ENCODE data around the gene HDDC2. TPM values are rescaled to one million over a fixed set of nuclear protein-coding genes. Genes with fewer than 3 reads are reported as not detected.
"Not testable (repeated sequence)": the region's sequence is repeated elsewhere in the genome, so short reads cannot be mapped to it uniquely, and the experiment has no call there.

HDDC2 gene
- total RNA-seq, 1 experiment from 2014 or later, result 194 TPM

GRCh38 chr6:125296471-125296870 is 5.3 kb downstream of the HDDC2 start:
- Histone ChIP-seq H3K9me3 (replicated peaks) (no peaks in the 10 kb centered on the region), H3K27ac (no peak overlapping the region), H3K4me3 (no peak overlapping the region), H3K4me1 (replicated peaks) (peaks cover 22% of the 10 kb centered on the region), H3K27me3 (replicated peaks) (no peaks in the 10 kb centered on the region), H3K36me3 (peaks cover 80% of the 10 kb centered on the region)
- DNase-seq (ENCODE audit: low read depth in 1 of 2, low spot score in 2 of 2), result no peak

- Histone ChIP-seq H3K27me3 (replicated peaks) (no peaks in the 10 kb centered on the region), H3K9me3 (replicated peaks) (no peaks in the 10 kb centered on the region), H3K4me1 (replicated peaks) (peaks cover 14% of the 10 kb centered on the region), H3K36me3 (peaks cover 89% of the 10 kb centered on the region), H3K4me3 (no peak overlapping the region), H3K27ac (no peak overlapping the region)
- no peak for DNase-seq (ENCODE audit: low read depth in 1 of 2, low spot score in 2 of 2)
These were observed 6.8 kb downstream of the HDDC2 start for GRCh38 chr6:125294925-125295324.

- peak in 1 of 2 experiments; percentile 28 for DNase-seq (ENCODE audit: low read depth in 1 of 2, low spot score in 2 of 2)
- H3K27ac ChIP-seq, result no peak overlapping the region
- peaks cover 14% of the 10 kb centered on the region for H3K4me1 ChIP-seq (replicated peaks)
- no peaks in the 10 kb centered on the region for H3K27me3 ChIP-seq (replicated peaks)
- H3K9me3 ChIP-seq (replicated peaks), result no peaks in the 10 kb centered on the region
- H3K4me3 ChIP-seq, result no peak overlapping the region
- peaks cover 84% of the 10 kb centered on the region for H3K36me3 ChIP-seq
These were observed 7.7 kb downstream of the HDDC2 start for GRCh38 chr6:125294036-125294435.

GRCh38 chr6:125293587-125293986 is 8.2 kb downstream of the HDDC2 start:
- Histone ChIP-seq H3K4me1 (replicated peaks) (peaks cover 14% of the 10 kb centered on the region), H3K9me3 (replicated peaks) (no peaks in the 10 kb centered on the region), H3K36me3 (peaks cover 80% of the 10 kb centered on the region), H3K27me3 (replicated peaks) (no peaks in the 10 kb centered on the region), H3K27ac (no peak overlapping the region), H3K4me3 (no peak overlapping the region)
- no peak for DNase-seq (ENCODE audit: low read depth in 1 of 2, low spot score in 2 of 2)

- DNase-seq (ENCODE audit: low read depth in 1 of 2, low spot score in 2 of 2), result no peak
- Histone ChIP-seq H3K27me3 (replicated peaks) (no peaks in the 10 kb centered on the region), H3K27ac (no peak overlapping the region), H3K4me1 (replicated peaks) (no peaks in the 10 kb centered on the region), H3K4me3 (no peak overlapping the region), H3K9me3 (replicated peaks) (no peaks in the 10 kb centered on the region), H3K36me3 (peaks cover 71% of the 10 kb centered on the region)
These were observed 14.0 kb downstream of the HDDC2 start for GRCh38 chr6:125287718-125288117.

GRCh38 chr6:125285936-125286335 is 15.8 kb downstream of the HDDC2 start:
- DNase-seq (ENCODE audit: low read depth in 1 of 2, low spot score in 2 of 2), result no peak
- Histone ChIP-seq H3K27ac (no peak overlapping the region), H3K9me3 (replicated peaks) (no peaks in the 10 kb centered on the region; the same call in 1 of the 2 replicates), H3K4me3 (no peak overlapping the region), H3K4me1 (replicated peaks) (no peaks in the 10 kb centered on the region), H3K36me3 (peaks cover 67% of the 10 kb centered on the region), H3K27me3 (replicated peaks) (no peaks in the 10 kb centered on the region)

- no peak overlapping the region for H3K27ac ChIP-seq
- no peak for DNase-seq (ENCODE audit: low read depth in 1 of 2, low spot score in 2 of 2)
- H3K4me3 ChIP-seq, result no peak overlapping the region
- no peaks in the 10 kb centered on the region; the same call in 1 of the 2 replicates for H3K9me3 ChIP-seq (replicated peaks)
- H3K4me1 ChIP-seq (replicated peaks), result no peaks in the 10 kb centered on the region
- H3K36me3 ChIP-seq, result peaks cover 67% of the 10 kb centered on the region
- H3K27me3 ChIP-seq (replicated peaks), result no peaks in the 10 kb centered on the region
These were observed 16.4 kb downstream of the HDDC2 start for GRCh38 chr6:125285353-125285752.

GRCh38 chr6:125282470-125282869 is 19.3 kb downstream of the HDDC2 start:
- H3K27me3 ChIP-seq (replicated peaks); H3K27ac ChIP-seq; H3K9me3 ChIP-seq (replicated peaks); DNase-seq (ENCODE audit: low read depth in 1 of 2, low spot score in 2 of 2); H3K4me1 ChIP-seq (replicated peaks); H3K4me3 ChIP-seq: not testable (repeated sequence)
- peaks cover 54% of the 10 kb centered on the region for H3K36me3 ChIP-seq

GRCh38 chr6:125280370-125281035 is 21.3 kb downstream of the HDDC2 start:
- not testable (repeated sequence) for DNase-seq (ENCODE audit: low read depth in 1 of 2, low spot score in 2 of 2); H3K4me3 ChIP-seq; H3K4me1 ChIP-seq (replicated peaks); H3K27me3 ChIP-seq (replicated peaks); H3K27ac ChIP-seq; H3K9me3 ChIP-seq (replicated peaks)
- H3K36me3 ChIP-seq, result peaks cover 48% of the 10 kb centered on the region

GRCh38 chr6:125279961-125280360 is 21.8 kb downstream of the HDDC2 start:
- H3K4me1 ChIP-seq (replicated peaks), result peaks cover 4% of the 10 kb centered on the region; the same call in 1 of the 2 replicates
- H3K9me3 ChIP-seq (replicated peaks), result no peaks in the 10 kb centered on the region; the same call in 1 of the 2 replicates
- no peak overlapping the region for H3K27ac ChIP-seq
- no peak for DNase-seq (ENCODE audit: low read depth in 1 of 2, low spot score in 2 of 2)
- H3K27me3 ChIP-seq (replicated peaks), result no peaks in the 10 kb centered on the region
- H3K4me3 ChIP-seq, result no peak overlapping the region
- peaks cover 49% of the 10 kb centered on the region for H3K36me3 ChIP-seq

- Histone ChIP-seq H3K4me1 (replicated peaks) (peaks cover 10% of the 10 kb centered on the region), H3K27ac (no peak overlapping the region), H3K4me3 (no peak overlapping the region), H3K27me3 (replicated peaks) (no peaks in the 10 kb centered on the region), H3K36me3 (peaks cover 61% of the 10 kb centered on the region), H3K9me3 (replicated peaks) (no peaks in the 10 kb centered on the region; the same call in 1 of the 2 replicates)
- DNase-seq (ENCODE audit: low read depth in 1 of 2, low spot score in 2 of 2), result no peak
These were observed 23.9 kb downstream of the HDDC2 start for GRCh38 chr6:125277838-125278237.

- no peak for DNase-seq (ENCODE audit: low read depth in 1 of 2, low spot score in 2 of 2)
- Histone ChIP-seq H3K27ac (no peak overlapping the region), H3K27me3 (replicated peaks) (no peaks in the 10 kb centered on the region), H3K4me1 (replicated peaks) (peaks cover 10% of the 10 kb centered on the region), H3K4me3 (no peak overlapping the region), H3K36me3 (peaks cover 48% of the 10 kb centered on the region), H3K9me3 (replicated peaks) (no peaks in the 10 kb centered on the region; the same call in 1 of the 2 replicates)
These were observed 26.0 kb downstream of the HDDC2 start for GRCh38 chr6:125275779-125276178.

- no peaks in the 10 kb centered on the region for H3K27me3 ChIP-seq (replicated peaks)
- no peak overlapping the region for H3K27ac ChIP-seq
- no peak for DNase-seq (ENCODE audit: low read depth in 1 of 2, low spot score in 2 of 2)
- peaks cover 40% of the 10 kb centered on the region for H3K36me3 ChIP-seq
- no peaks in the 10 kb centered on the region for H3K9me3 ChIP-seq (replicated peaks)
- peaks cover 10% of the 10 kb centered on the region for H3K4me1 ChIP-seq (replicated peaks)
- no peak overlapping the region for H3K4me3 ChIP-seq
These were observed 26.8 kb downstream of the HDDC2 start for GRCh38 chr6:125274935-125275334.

- Histone ChIP-seq H3K9me3 (replicated peaks) (no peaks in the 10 kb centered on the region), H3K36me3 (peaks cover 38% of the 10 kb centered on the region), H3K4me3 (no peak overlapping the region), H3K4me1 (replicated peaks) (peaks cover 10% of the 10 kb centered on the region), H3K27me3 (replicated peaks) (no peaks in the 10 kb centered on the region), H3K27ac (peak overlapping the region; percentile 12; the same call in 1 of the 2 replicates)
- peak; percentile 20 to 59 for DNase-seq (ENCODE audit: low read depth in 1 of 2, low spot score in 2 of 2)
These were observed 27.8 kb downstream of the HDDC2 start for GRCh38 chr6:125273965-125274364.

GRCh38 chr6:125273251-125273650 is 28.5 kb downstream of the HDDC2 start:
- no peak for DNase-seq (ENCODE audit: low read depth in 1 of 2, low spot score in 2 of 2)
- no peak overlapping the region for H3K27ac ChIP-seq

More at GRCh38 chr6:125273251-125273650, 28.5 kb downstream of the HDDC2 start:
- no peak overlapping the region for H3K4me3 ChIP-seq
- peaks cover 11% of the 10 kb centered on the region for H3K4me1 ChIP-seq (replicated peaks)
- H3K36me3 ChIP-seq, result peaks cover 38% of the 10 kb centered on the region
- H3K9me3 ChIP-seq (replicated peaks), result no peaks in the 10 kb centered on the region
- H3K27me3 ChIP-seq (replicated peaks), result no peaks in the 10 kb centered on the region
